WTC11 (cell line): ENCODE measurements around the gene PLXNC1.

Experiments used
- EMX1 ChIP-seq: fragments of 250-450 bp; sonication (Bioruptor Pico); IDR thresholded peaks from 2 replicates; pipeline ENCODE4 v1.8.0; 2021; ENCODE audit warnings: mild to moderate bottlenecking
- ESRRA ChIP-seq: sonication (generic); formaldehyde crosslinking; IDR thresholded peaks from 2 replicates; pipeline ENCODE4 v1.8.1; 2022; ENCODE audit warnings: mild to moderate bottlenecking, missing genetic modification reagents, borderline replicate concordance
- FOXP1 ChIP-seq: sonication (generic); formaldehyde crosslinking; IDR thresholded peaks from 2 replicates; pipeline ENCODE4 v1.8.0; 2022; ENCODE audit warnings: missing genetic modification reagents, mild to moderate bottlenecking, moderate library complexity, borderline replicate concordance
- JUN ChIP-seq: sonication (generic); formaldehyde crosslinking; IDR thresholded peaks from 2 replicates; pipeline ENCODE4 v1.8.0; 2023; ENCODE audit warnings: mild to moderate bottlenecking, missing genetic modification reagents
- SOX15 ChIP-seq: fragments of 250-450 bp; sonication (Bioruptor Pico); IDR thresholded peaks from 2 replicates; pipeline ENCODE4 v1.9.0; 2021; ENCODE audit warnings: mild to moderate bottlenecking
- SP1 ChIP-seq: sonication (generic); formaldehyde crosslinking; conservative IDR thresholded peaks from 2 replicates; pipeline ENCODE4 v1.8.1; 2022; ENCODE audit warnings: missing genetic modification reagents
- TEAD4 ChIP-seq: sonication (generic); formaldehyde crosslinking; IDR thresholded peaks from 2 replicates; pipeline ENCODE4 v1.8.0; 2022; ENCODE audit warnings: mild to moderate bottlenecking, missing genetic modification reagents
- TF ChIP-seq, protein P1 (sequence below): sonication (generic); formaldehyde crosslinking; IDR thresholded peaks from 2 replicates; pipeline ENCODE4 v1.8.0; 2022; ENCODE audit warnings: mild to moderate bottlenecking, missing genetic modification reagents
- TF ChIP-seq, protein P2 (sequence below): fragments of 200-600 bp; IDR thresholded peaks from 2 replicates; pipeline ENCODE4 v1.8.0; 2022; ENCODE audit warnings: antibody characterized with exemption
- TF ChIP-seq, protein P3 (sequence below): sonication (generic); formaldehyde crosslinking; IDR thresholded peaks from 2 replicates; pipeline ENCODE4 v1.8.1; 2023; ENCODE audit warnings: mild to moderate bottlenecking, missing genetic modification reagents, moderate library complexity
- TF ChIP-seq, protein P4 (sequence below): sonication (generic); formaldehyde crosslinking; conservative IDR thresholded peaks from 2 replicates; pipeline ENCODE4 v1.8.1; 2022; ENCODE audit warnings: mild to moderate bottlenecking, missing genetic modification reagents
- TF ChIP-seq, protein P5 (sequence below): sonication (generic); formaldehyde crosslinking; IDR thresholded peaks from 2 replicates; pipeline ENCODE4 v1.8.0; 2022; ENCODE audit warnings: mild to moderate bottlenecking, missing genetic modification reagents
- TF ChIP-seq, protein P6 (sequence below): sonication (generic); formaldehyde crosslinking; IDR thresholded peaks from 2 replicates; pipeline ENCODE4 v1.8.1; 2022; ENCODE audit warnings: low read depth, missing genetic modification reagents, borderline replicate concordance

DNA sequence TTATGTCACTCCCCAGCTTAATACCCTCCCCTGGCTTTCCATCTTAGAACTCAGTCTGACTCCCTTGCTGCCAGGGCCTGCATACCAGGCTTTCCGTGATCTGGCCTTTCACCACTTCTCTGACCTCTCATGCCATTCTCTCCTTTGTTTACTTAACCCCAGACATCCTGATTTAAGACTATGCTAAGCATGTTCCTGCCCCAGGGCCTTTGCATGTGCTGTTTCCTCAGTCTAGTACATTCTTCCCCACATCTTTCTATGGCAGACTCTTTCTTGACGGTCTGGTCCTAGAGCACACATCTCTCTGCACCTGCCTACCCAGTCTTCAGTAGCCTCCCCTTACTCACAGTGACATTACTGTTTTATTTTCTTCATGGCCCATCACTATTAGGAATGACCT is 42.2 kb downstream of the PLXNC1 start:
- TF ChIP-seq SP1 (CRISPR knock-in tag) (no peak), ESRRA (no peak), EMX1 (no peak), TEAD4 (no peak), JUN (CRISPR knock-in tag) (no peak), FOXP1 (no peak), SOX15 (CRISPR knock-in tag) (no peak)
- TF ChIP-seq, protein P1, sequence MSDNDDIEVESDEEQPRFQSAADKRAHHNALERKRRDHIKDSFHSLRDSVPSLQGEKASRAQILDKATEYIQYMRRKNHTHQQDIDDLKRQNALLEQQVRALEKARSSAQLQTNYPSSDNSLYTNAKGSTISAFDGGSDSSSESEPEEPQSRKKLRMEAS: no peak
- TF ChIP-seq, protein P2, sequence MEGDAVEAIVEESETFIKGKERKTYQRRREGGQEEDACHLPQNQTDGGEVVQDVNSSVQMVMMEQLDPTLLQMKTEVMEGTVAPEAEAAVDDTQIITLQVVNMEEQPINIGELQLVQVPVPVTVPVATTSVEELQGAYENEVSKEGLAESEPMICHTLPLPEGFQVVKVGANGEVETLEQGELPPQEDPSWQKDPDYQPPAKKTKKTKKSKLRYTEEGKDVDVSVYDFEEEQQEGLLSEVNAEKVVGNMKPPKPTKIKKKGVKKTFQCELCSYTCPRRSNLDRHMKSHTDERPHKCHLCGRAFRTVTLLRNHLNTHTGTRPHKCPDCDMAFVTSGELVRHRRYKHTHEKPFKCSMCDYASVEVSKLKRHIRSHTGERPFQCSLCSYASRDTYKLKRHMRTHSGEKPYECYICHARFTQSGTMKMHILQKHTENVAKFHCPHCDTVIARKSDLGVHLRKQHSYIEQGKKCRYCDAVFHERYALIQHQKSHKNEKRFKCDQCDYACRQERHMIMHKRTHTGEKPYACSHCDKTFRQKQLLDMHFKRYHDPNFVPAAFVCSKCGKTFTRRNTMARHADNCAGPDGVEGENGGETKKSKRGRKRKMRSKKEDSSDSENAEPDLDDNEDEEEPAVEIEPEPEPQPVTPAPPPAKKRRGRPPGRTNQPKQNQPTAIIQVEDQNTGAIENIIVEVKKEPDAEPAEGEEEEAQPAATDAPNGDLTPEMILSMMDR: no peak
- TF ChIP-seq, protein P3, sequence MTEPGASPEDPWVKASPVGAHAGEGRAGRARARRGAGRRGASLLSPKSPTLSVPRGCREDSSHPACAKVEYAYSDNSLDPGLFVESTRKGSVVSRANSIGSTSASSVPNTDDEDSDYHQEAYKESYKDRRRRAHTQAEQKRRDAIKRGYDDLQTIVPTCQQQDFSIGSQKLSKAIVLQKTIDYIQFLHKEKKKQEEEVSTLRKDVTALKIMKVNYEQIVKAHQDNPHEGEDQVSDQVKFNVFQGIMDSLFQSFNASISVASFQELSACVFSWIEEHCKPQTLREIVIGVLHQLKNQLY (CRISPR knock-in tag): no peak
- TF ChIP-seq, protein P4, sequence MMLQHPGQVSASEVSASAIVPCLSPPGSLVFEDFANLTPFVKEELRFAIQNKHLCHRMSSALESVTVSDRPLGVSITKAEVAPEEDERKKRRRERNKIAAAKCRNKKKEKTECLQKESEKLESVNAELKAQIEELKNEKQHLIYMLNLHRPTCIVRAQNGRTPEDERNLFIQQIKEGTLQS (CRISPR knock-in tag): no peak
- TF ChIP-seq, protein P5, sequence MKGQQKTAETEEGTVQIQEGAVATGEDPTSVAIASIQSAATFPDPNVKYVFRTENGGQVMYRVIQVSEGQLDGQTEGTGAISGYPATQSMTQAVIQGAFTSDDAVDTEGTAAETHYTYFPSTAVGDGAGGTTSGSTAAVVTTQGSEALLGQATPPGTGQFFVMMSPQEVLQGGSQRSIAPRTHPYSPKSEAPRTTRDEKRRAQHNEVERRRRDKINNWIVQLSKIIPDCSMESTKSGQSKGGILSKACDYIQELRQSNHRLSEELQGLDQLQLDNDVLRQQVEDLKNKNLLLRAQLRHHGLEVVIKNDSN: no peak
- TF ChIP-seq, protein P6, sequence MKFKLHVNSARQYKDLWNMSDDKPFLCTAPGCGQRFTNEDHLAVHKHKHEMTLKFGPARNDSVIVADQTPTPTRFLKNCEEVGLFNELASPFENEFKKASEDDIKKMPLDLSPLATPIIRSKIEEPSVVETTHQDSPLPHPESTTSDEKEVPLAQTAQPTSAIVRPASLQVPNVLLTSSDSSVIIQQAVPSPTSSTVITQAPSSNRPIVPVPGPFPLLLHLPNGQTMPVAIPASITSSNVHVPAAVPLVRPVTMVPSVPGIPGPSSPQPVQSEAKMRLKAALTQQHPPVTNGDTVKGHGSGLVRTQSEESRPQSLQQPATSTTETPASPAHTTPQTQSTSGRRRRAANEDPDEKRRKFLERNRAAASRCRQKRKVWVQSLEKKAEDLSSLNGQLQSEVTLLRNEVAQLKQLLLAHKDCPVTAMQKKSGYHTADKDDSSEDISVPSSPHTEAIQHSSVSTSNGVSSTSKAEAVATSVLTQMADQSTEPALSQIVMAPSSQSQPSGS (CRISPR knock-in tag): no peak
